HL-60/S4 treated with phorbol 12-myristate 13-acetate at 8.2 ng/mL for 4 days and 3 days (cell line): ENCODE data around the gene TRIM44.
"Not testable (repeated sequence)": the region's sequence is repeated elsewhere in the genome, so short reads cannot be mapped to it uniquely, and the experiment has no call there.

ENCODE experiments used
- in situ Hi-C: fragments of 300-500 bp; cut with MboI; formaldehyde crosslinking; loops from 2 replicates; pipeline ENCODE4 v1.15.0; 2022; ENCODE audit warnings: low sequenced_read_pairs

Gene TRIM44

GRCh38 chr11:35712533-35712932 is 50.0 kb downstream of the TRIM44 start:
- in situ Hi-C loops = no loop called here

GRCh38 chr11:35714882-35715627 is 52.5 kb downstream of the TRIM44 start:
- in situ Hi-C loops = no loop called here

- in situ Hi-C loops = not testable (repeated sequence)
These were observed 53.1 kb downstream of the TRIM44 start for GRCh38 chr11:35715677-35716076.

GRCh38 chr11:35717043-35717442 is 54.5 kb downstream of the TRIM44 start:
- in situ Hi-C loops = no loop called here

- in situ Hi-C loops = no loop called here
These were observed 54.9 kb downstream of the TRIM44 start for GRCh38 chr11:35717520-35717919.

- in situ Hi-C loops = no loop called here
These were observed 59.2 kb downstream of the TRIM44 start for GRCh38 chr11:35721651-35722282.

- in situ Hi-C loops = no loop called here
These were observed 60.1 kb downstream of the TRIM44 start for GRCh38 chr11:35722641-35723040.

GRCh38 chr11:35723493-35723892 is 60.9 kb downstream of the TRIM44 start:
- in situ Hi-C loops = no loop called here

- in situ Hi-C loops = no loop called here
These were observed 61.3 kb downstream of the TRIM44 start for GRCh38 chr11:35723913-35724312.

- in situ Hi-C loops = no loop called here
These were observed 63.3 kb downstream of the TRIM44 start for GRCh38 chr11:35725885-35726284.

- in situ Hi-C loops = no loop called here
These were observed 64.6 kb downstream of the TRIM44 start for GRCh38 chr11:35727140-35727539.

- in situ Hi-C loops = no loop called here
These were observed 67.7 kb downstream of the TRIM44 start for GRCh38 chr11:35730254-35730653.

GRCh38 chr11:35734669-35735410 is 72.3 kb downstream of the TRIM44 start:
- in situ Hi-C loops = no loop called here

GRCh38 chr11:35735411-35735810 is 72.8 kb downstream of the TRIM44 start:
- in situ Hi-C loops = no loop called here

- in situ Hi-C loops = no loop called here
These were observed 73.3 kb downstream of the TRIM44 start for GRCh38 chr11:35735903-35736302.

GRCh38 chr11:35736952-35737351 is 74.4 kb downstream of the TRIM44 start:
- in situ Hi-C loops = no loop called here

GRCh38 chr11:35740061-35740799 is 77.7 kb downstream of the TRIM44 start:
- in situ Hi-C loops = no loop called here

GRCh38 chr11:35742707-35743454 is 80.3 kb downstream of the TRIM44 start:
- in situ Hi-C loops = no loop called here

GRCh38 chr11:35746356-35747153 is 84.0 kb downstream of the TRIM44 start:
- in situ Hi-C loops = no loop called here

GRCh38 chr11:35747668-35748067 is 85.1 kb downstream of the TRIM44 start:
- in situ Hi-C loops = no loop called here
